ENCODE data around the gene NAV1.

- TF ChIP-seq CTCF (IDR thresholded peaks at IDR 0.05), result no peak
- no peak for TF ChIP-seq POLR2A (IDR thresholded peaks at IDR 0.05)
- no peak for TF ChIP-seq EP300 (IDR thresholded peaks at IDR 0.05)
Measured at GRCh38 chr1:201586806-201587205, 47.9 kb downstream of the NAV1 start.
